ENCODE data around the gene AKR7A2.

GRCh38 chr1:19311503-19311930, 427 bp downstream of the AKR7A2 start:
- TF ChIP-seq POLR2A (IDR thresholded peaks at IDR 0.05), result no peak
- TF ChIP-seq CTCF (IDR thresholded peaks at IDR 0.05), result no peak

All from testis (tissue), 2 donors.